HepG2 (cell line): Measurements from ENCODE around the gene THOC6. TPM values are rescaled to one million over a fixed set of nuclear protein-coding genes. Genes with fewer than 3 reads are reported as not detected.

Experiments
- ATRX ChIP-seq: sonication (generic); formaldehyde crosslinking; IDR thresholded peaks from 2 replicates; pipeline ENCODE4 v1.4.0; 2020; ENCODE audit warnings: missing genetic modification reagents, borderline replicate concordance
- FLYWCH1 ChIP-seq: sonication (generic); formaldehyde crosslinking; IDR thresholded peaks from 2 replicates; pipeline ENCODE4 v1.8.1; 2023; ENCODE audit warnings: mild to moderate bottlenecking, missing genetic modification reagents
- GTF3A ChIP-seq: sonication (generic); formaldehyde crosslinking; conservative IDR thresholded peaks from 2 replicates; pipeline ENCODE4 v1.4.0; 2020; ENCODE audit warnings: mild to moderate bottlenecking, missing genetic modification reagents
- HNRNPL ChIP-seq: fragments of 200-400 bp; formaldehyde crosslinking; IDR thresholded peaks from 2 replicates; pipeline ENCODE4 v1.6.1; 2017; ENCODE audit warnings: mild to moderate bottlenecking, low read depth, low read length
- IRF2 ChIP-seq: IDR thresholded peaks from 2 replicates; pipeline ENCODE4 v1.6.1; 2018; ENCODE audit warnings: missing genetic modification reagents, missing compliant biosample characterization
- KMT2B ChIP-seq: IDR thresholded peaks from 2 replicates; pipeline ENCODE4 v1.6.1; 2016; ENCODE audit warnings: missing genetic modification reagents, missing compliant biosample characterization
- NKX3-1 ChIP-seq: sonication (generic); formaldehyde crosslinking; IDR thresholded peaks from 2 replicates; pipeline ENCODE4 v1.5.0; 2020; ENCODE audit warnings: missing genetic modification reagents
- NR2F2 ChIP-seq: IDR thresholded peaks from 2 replicates; pipeline ENCODE4 v1.6.1; 2012; ENCODE audit warnings: low read depth, inconsistent platforms, borderline replicate concordance
- PAF1 ChIP-seq: IDR thresholded peaks from 2 replicates; pipeline ENCODE4 v1.6.1; 2016; ENCODE audit warnings: missing genetic modification reagents, missing compliant biosample characterization
- RARG ChIP-seq: sonication (generic); formaldehyde crosslinking; IDR thresholded peaks from 2 replicates; pipeline ENCODE4 v1.4.0; 2020; ENCODE audit warnings: low read depth, mild to moderate bottlenecking, missing genetic modification reagents
- RBFOX2 ChIP-seq: fragments of 200-400 bp; formaldehyde crosslinking; IDR thresholded peaks from 2 replicates; pipeline ENCODE4 v1.6.1; 2017; ENCODE audit warnings: low read depth, mild to moderate bottlenecking, low read length
- TAF1 ChIP-seq: sonication (generic); formaldehyde crosslinking; IDR thresholded peaks from 2 replicates; pipeline ENCODE4 v1.4.0; 2020; ENCODE audit warnings: missing genetic modification reagents
- ZNF234 ChIP-seq: sonication (generic); formaldehyde crosslinking; conservative IDR thresholded peaks from 2 replicates; pipeline ENCODE4 v1.5.1; 2020; ENCODE audit warnings: mild to moderate bottlenecking, missing genetic modification reagents
- ZNF235 ChIP-seq: sonication (generic); formaldehyde crosslinking; IDR thresholded peaks from 2 replicates; pipeline ENCODE4 v1.8.1; 2023; ENCODE audit warnings: mild to moderate bottlenecking, missing genetic modification reagents, borderline replicate concordance
- ZNF850 ChIP-seq: sonication (generic); formaldehyde crosslinking; conservative IDR thresholded peaks from 2 replicates; pipeline ENCODE4 v1.9.0; 2021; ENCODE audit warnings: mild to moderate bottlenecking, missing genetic modification reagents
- polyA plus RNA-seq, 8 experiments: library from polyadenylated mRNA; depleted of rRNA in 3 of 8; stranded (reverse) in 7 of 8; unstranded in 1 of 8; fragments of >200 nt; fragmentation: Illumina TruSeq in 4 of 8; extraction: Trizol in 4 of 8; gene quantifications; 2 replicates each; pipeline versions ENCODE4 v1.2.1 to v1.2.3, GENCODE V29; 2011 to 2016; ENCODE audit warnings: low read depth in 4 of 8, missing spikeins in 1 of 8, mixed read lengths in 1 of 8; ENCODE audit not compliant: insufficient read depth in 1 of 8
- total RNA-seq, 5 experiments: library from RNA; depleted of rRNA; stranded (reverse); fragments of >200 nt; fragmentation: Illumina TruSeq; extraction: Trizol; gene quantifications; 2 replicates each; pipeline ENCODE4 v1.2.3, GENCODE V29; 2016; ENCODE audit warnings: low read depth in 1 of 5
- TF ChIP-seq, protein P1 (sequence below): sonication (generic); formaldehyde crosslinking; IDR thresholded peaks from 2 replicates; pipeline ENCODE4 v1.4.0; 2020; ENCODE audit warnings: low read depth, missing genetic modification reagents
- TF ChIP-seq, protein P2 (sequence below): sonication (generic); formaldehyde crosslinking; IDR thresholded peaks from 2 replicates; pipeline ENCODE4 v1.4.0; 2020; ENCODE audit warnings: mild to moderate bottlenecking, missing genetic modification reagents
- TF ChIP-seq, protein P3 (sequence below): IDR thresholded peaks from 2 replicates; pipeline ENCODE4 v1.6.1; 2016; ENCODE audit warnings: low read depth, missing genetic modification reagents, missing compliant biosample characterization

The THOC6 gene
- total and polyA plus RNA-seq, 2 of the 13 experiments (the other 11 are each of a cell fraction or from before 2014, with no cell fraction given) = 32.1 to 37.0 TPM

DNA sequence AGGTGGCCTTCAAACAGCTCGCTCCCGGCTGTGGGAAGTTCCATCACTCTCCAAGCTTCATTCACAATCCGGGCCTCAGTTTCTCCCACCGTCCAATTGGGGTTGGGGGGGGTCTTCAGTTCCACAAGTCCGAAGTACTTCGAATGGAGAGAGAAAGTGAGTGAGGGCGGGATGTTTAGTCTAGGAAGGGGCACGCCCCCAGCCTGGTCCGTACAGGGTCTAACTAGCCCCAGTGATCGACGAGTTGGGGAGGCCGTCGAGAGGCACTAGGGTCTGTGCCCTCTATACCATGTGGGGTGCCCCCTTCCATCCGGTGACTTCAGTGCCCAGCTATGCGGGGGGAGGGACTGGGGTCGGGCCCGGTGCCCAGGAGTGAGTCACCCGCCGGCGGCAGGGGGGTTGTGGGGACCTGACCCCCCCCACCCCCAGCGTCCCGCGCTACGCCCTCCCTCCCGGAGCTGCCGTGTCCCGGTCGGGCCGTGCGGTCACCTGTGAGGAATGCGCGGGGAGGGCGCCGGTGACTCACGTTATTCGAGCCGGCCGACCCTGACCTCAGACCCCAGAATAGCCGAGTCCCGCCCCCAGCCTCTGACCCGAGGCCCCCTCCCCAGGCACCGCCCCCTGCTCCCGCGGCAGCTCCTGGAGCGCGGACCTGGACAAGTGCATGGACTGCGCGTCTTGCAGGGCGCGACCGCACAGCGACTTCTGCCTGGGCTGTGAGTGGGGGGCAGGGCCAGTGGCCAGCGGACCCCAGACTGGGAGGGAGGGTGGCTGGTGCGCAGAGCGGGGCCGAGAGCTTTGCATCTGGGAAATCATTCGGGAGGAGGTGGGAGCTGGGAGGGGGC, 3.0 kb upstream of the THOC6 start (continued):
- peak; percentile 91 for TF ChIP-seq RBFOX2
- TF ChIP-seq IRF2 (CRISPR knock-in tag) = peak; percentile 70
- TF ChIP-seq FLYWCH1 (CRISPR knock-in tag) = 0 out of 2 replicates have a peak, but pooled peaks have one; percentile 17
- no peak for TF ChIP-seq ATRX
- 0 out of 2 replicates have a peak, but pooled peaks have one; percentile 57 for TF ChIP-seq ZNF850 (CRISPR knock-in tag)
- TF ChIP-seq TAF1 (CRISPR knock-in tag) = peak; percentile 19; the same call in 1 of the 2 replicates
- no peak for TF ChIP-seq RARG (CRISPR knock-in tag)
- TF ChIP-seq ZNF234 (CRISPR knock-in tag) = 0 out of 2 replicates have a peak, but pooled peaks have one; percentile 51
- TF ChIP-seq, protein P1, sequence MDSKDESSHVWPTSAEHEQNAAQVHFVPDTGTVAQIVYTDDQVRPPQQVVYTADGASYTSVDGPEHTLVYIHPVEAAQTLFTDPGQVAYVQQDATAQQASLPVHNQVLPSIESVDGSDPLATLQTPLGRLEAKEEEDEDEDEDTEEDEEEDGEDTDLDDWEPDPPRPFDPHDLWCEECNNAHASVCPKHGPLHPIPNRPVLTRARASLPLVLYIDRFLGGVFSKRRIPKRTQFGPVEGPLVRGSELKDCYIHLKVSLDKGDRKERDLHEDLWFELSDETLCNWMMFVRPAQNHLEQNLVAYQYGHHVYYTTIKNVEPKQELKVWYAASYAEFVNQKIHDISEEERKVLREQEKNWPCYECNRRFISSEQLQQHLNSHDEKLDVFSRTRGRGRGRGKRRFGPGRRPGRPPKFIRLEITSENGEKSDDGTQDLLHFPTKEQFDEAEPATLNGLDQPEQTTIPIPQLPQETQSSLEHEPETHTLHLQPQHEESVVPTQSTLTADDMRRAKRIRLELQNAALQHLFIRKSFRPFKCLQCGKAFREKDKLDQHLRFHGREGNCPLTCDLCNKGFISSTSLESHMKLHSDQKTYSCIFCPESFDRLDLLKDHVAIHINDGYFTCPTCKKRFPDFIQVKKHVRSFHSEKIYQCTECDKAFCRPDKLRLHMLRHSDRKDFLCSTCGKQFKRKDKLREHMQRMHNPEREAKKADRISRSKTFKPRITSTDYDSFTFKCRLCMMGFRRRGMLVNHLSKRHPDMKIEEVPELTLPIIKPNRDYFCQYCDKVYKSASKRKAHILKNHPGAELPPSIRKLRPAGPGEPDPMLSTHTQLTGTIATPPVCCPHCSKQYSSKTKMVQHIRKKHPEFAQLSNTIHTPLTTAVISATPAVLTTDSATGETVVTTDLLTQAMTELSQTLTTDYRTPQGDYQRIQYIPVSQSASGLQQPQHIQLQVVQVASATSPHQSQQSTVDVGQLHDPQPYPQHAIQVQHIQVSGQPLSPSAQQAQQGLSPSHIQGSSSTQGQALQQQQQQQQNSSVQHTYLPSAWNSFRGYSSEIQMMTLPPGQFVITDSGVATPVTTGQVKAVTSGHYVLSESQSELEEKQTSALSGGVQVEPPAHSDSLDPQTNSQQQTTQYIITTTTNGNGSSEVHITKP (CRISPR knock-in tag) = 0 out of 2 replicates have a peak, but pooled peaks have one; percentile 26
- 0 out of 2 replicates have a peak, but pooled peaks have one; percentile 37 for TF ChIP-seq PAF1 (CRISPR knock-in tag)
- TF ChIP-seq, protein P2, sequence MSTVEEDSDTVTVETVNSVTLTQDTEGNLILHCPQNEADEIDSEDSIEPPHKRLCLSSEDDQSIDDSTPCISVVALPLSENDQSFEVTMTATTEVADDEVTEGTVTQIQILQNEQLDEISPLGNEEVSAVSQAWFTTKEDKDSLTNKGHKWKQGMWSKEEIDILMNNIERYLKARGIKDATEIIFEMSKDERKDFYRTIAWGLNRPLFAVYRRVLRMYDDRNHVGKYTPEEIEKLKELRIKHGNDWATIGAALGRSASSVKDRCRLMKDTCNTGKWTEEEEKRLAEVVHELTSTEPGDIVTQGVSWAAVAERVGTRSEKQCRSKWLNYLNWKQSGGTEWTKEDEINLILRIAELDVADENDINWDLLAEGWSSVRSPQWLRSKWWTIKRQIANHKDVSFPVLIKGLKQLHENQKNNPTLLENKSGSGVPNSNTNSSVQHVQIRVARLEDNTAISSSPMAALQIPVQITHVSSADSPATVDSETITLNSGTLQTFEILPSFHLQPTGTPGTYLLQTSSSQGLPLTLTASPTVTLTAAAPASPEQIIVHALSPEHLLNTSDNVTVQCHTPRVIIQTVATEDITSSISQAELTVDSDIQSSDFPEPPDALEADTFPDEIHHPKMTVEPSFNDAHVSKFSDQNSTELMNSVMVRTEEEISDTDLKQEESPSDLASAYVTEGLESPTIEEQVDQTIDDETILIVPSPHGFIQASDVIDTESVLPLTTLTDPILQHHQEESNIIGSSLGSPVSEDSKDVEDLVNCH (CRISPR knock-in tag) = no peak
- peak; percentile 60 for TF ChIP-seq NKX3-1 (CRISPR knock-in tag)
- TF ChIP-seq NR2F2 = peak; percentile 84
- TF ChIP-seq ZNF235 = no peak
- peak; percentile 84; the same call in 1 of the 2 replicates for TF ChIP-seq GTF3A
- TF ChIP-seq, protein P3, sequence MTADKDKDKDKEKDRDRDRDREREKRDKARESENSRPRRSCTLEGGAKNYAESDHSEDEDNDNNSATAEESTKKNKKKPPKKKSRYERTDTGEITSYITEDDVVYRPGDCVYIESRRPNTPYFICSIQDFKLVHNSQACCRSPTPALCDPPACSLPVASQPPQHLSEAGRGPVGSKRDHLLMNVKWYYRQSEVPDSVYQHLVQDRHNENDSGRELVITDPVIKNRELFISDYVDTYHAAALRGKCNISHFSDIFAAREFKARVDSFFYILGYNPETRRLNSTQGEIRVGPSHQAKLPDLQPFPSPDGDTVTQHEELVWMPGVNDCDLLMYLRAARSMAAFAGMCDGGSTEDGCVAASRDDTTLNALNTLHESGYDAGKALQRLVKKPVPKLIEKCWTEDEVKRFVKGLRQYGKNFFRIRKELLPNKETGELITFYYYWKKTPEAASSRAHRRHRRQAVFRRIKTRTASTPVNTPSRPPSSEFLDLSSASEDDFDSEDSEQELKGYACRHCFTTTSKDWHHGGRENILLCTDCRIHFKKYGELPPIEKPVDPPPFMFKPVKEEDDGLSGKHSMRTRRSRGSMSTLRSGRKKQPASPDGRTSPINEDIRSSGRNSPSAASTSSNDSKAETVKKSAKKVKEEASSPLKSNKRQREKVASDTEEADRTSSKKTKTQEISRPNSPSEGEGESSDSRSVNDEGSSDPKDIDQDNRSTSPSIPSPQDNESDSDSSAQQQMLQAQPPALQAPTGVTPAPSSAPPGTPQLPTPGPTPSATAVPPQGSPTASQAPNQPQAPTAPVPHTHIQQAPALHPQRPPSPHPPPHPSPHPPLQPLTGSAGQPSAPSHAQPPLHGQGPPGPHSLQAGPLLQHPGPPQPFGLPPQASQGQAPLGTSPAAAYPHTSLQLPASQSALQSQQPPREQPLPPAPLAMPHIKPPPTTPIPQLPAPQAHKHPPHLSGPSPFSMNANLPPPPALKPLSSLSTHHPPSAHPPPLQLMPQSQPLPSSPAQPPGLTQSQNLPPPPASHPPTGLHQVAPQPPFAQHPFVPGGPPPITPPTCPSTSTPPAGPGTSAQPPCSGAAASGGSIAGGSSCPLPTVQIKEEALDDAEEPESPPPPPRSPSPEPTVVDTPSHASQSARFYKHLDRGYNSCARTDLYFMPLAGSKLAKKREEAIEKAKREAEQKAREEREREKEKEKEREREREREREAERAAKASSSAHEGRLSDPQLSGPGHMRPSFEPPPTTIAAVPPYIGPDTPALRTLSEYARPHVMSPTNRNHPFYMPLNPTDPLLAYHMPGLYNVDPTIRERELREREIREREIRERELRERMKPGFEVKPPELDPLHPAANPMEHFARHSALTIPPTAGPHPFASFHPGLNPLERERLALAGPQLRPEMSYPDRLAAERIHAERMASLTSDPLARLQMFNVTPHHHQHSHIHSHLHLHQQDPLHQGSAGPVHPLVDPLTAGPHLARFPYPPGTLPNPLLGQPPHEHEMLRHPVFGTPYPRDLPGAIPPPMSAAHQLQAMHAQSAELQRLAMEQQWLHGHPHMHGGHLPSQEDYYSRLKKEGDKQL = peak; percentile 58; the same call in 1 of the 2 replicates
- peak; percentile 30; the same call in 1 of the 2 replicates for TF ChIP-seq KMT2B (CRISPR knock-in tag)
- TF ChIP-seq HNRNPL = peak; percentile 96
